Naive thymus-derived CD4-positive, alpha-beta T cell (primary cell): ENCODE data around the gene MACROD2. TPM values are rescaled to one million over a fixed set of nuclear protein-coding genes. Genes with fewer than 3 reads are reported as not detected.

ENCODE experiments used
- ATAC-seq: fragments of 150-1000 bp; cut with Tn5 transposase; 2 replicates; pipeline ENCODE4 v1.10.0; 2021; ENCODE audit warnings: mild to moderate bottlenecking, moderate library complexity
- CTCF ChIA-PET: fragments of 350-600 bp; sonication (Branson Sonifier 250); formaldehyde crosslinking; loops from one replicate; lab custom pipeline; 2021; ENCODE audit warnings: antibody characterized with exemption; lab: Charles Lee
- POLR2A ChIA-PET: fragments of 350-600 bp; sonication (Branson Sonifier 250); formaldehyde crosslinking; loops from one replicate; lab custom pipeline; 2021; ENCODE audit warnings: antibody characterized with exemption, inconsistent platforms; lab: Charles Lee
- DNase-seq, 9 donors: peaks; one replicate each; pipeline versions ENCODE4 v3.0.0 to v3.0.0-alpha.2; 2020 to 2022; ENCODE audit warnings: mixed read lengths in 1 of 9
- H3K27ac ChIP-seq: one replicate; pipeline ENCODE4 v1.7.0; 2013; ENCODE audit warnings: mild to moderate bottlenecking, low read depth, low read length, moderate library complexity
- H3K27me3 ChIP-seq, 2 donors: one replicate each; pipeline ENCODE4 v1.7.0; 2013; ENCODE audit warnings: low read length in 2 of 2, mild to moderate bottlenecking in 2 of 2, moderate library complexity in 2 of 2; ENCODE audit not compliant: control insufficient read depth in 2 of 2, insufficient read depth in 2 of 2
- H3K36me3 ChIP-seq, 3 experiments: 1 replicate in 2 of 3; 2 replicates in 1 of 3; pipeline ENCODE4 v1.7.0; 2013; ENCODE audit warnings: low read length in 3 of 3, mild to moderate bottlenecking in 3 of 3, moderate library complexity in 1 of 3; ENCODE audit not compliant: insufficient read depth in 3 of 3, control insufficient read depth in 2 of 3
- H3K4me1 ChIP-seq, 2 donors: one replicate each; pipeline ENCODE4 v1.7.0; 2013; ENCODE audit warnings: low read length in 2 of 2, mild to moderate bottlenecking in 2 of 2, moderate library complexity in 1 of 2; ENCODE audit not compliant: control insufficient read depth in 2 of 2, insufficient read depth in 2 of 2
- H3K4me3 ChIP-seq: 2 replicates; pipeline ENCODE4 v1.7.0; 2013; ENCODE audit warnings: mild to moderate bottlenecking, low read length
- H3K9me3 ChIP-seq, 3 experiments: 1 replicate in 2 of 3; 2 replicates in 1 of 3; pipeline ENCODE4 v1.7.0; 2013; ENCODE audit warnings: low read length in 3 of 3; ENCODE audit not compliant: control insufficient read depth in 2 of 3
- H3K27ac Mint-ChIP-seq, 9 donors: one replicate each; pipeline ENCODE4 v1.8.0; 2020 to 2022; ENCODE audit warnings: mixed read lengths in 9 of 9, mild to moderate bottlenecking in 8 of 9, moderate library complexity in 5 of 9, inconsistent platforms in 2 of 9
- H3K27me3 Mint-ChIP-seq, 5 donors: one replicate each; pipeline ENCODE4 v1.8.0; 2021 to 2022; ENCODE audit warnings: mixed read lengths in 5 of 5, mild to moderate bottlenecking in 1 of 5
- H3K36me3 Mint-ChIP-seq, 5 donors: one replicate each; pipeline ENCODE4 v1.8.0; 2020 to 2022; ENCODE audit warnings: mixed read lengths in 5 of 5, mild to moderate bottlenecking in 3 of 5, inconsistent platforms in 1 of 5
- H3K4me1 Mint-ChIP-seq, 7 donors: one replicate each; pipeline ENCODE4 v1.8.0; 2020 to 2022; ENCODE audit warnings: mixed read lengths in 7 of 7, mild to moderate bottlenecking in 3 of 7, inconsistent platforms in 1 of 7
- H3K4me3 Mint-ChIP-seq, 10 donors: one replicate each; pipeline ENCODE4 v1.8.0; 2020 to 2022; ENCODE audit warnings: mild to moderate bottlenecking in 10 of 10, mixed read lengths in 10 of 10, moderate library complexity in 6 of 10, inconsistent platforms in 2 of 10
- H3K9me3 Mint-ChIP-seq, 11 donors: one replicate each; pipeline ENCODE4 v1.8.0; 2020 to 2022; ENCODE audit warnings: mixed read lengths in 11 of 11, mild to moderate bottlenecking in 4 of 11, inconsistent platforms in 1 of 11, moderate library complexity in 1 of 11
- intact Hi-C, 2 donors: fragments of 100-400 bp; cut with micrococcal nuclease; formaldehyde crosslinking; loops; one replicate each; pipeline ENCODE4 v1.15.1; 2023
- polyA plus RNA-seq, 2 donors: library from polyadenylated mRNA; unstranded; fragments of 300-500 nt; fragmentation: Illumina TruSeq; gene quantifications; one replicate each; pipeline ENCODE4 v1.2.3, GENCODE V29; 2021
- total RNA-seq, 6 experiments: library from RNA in 5 of 6; stranded (reverse) in 5 of 6; gene quantifications; 1 replicate in 5 of 6; 2 replicates in 1 of 6; pipeline ENCODE4 v1.2.3 and lab custom pipeline; 2021 to 2026

MACROD2 gene
- total and polyA plus RNA-seq, 7 experiments from 2014 or later = 0.27 to 0.86 (median 0.34) TPM; not detected in 4

DNA sequence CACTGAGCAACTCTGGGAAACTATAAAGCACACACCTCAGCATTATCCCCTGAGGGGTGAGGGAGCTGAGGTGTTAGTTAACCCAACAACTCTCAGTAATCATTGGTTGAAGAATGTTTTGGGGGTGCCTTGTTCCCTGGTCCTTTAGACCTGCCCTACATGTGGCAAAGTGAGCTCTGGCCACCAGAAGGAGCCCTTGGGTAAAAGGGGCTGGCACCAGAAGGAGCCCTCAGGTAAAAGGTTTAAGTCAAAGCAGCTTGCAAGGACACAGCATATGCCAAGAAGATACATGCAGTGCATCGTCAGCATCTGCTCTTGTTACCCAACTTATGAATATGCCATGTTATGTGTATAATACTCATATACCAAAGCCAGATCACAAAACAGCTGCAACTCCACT lies 1496.3 kb downstream of the MACROD2 start:
- no peaks in the 10 kb centered on the region for H3K4me1 ChIP-seq
- no peak overlapping the region for H3K27ac ChIP-seq
- H3K4me3 ChIP-seq = no peak overlapping the region
- ChIA-PET CTCF (no interaction called here), POLR2A (no interaction called here)
- H3K27me3 ChIP-seq = no peaks in the 10 kb centered on the region
- H3K4me1 Mint-ChIP-seq = no peaks in the 10 kb centered on the region
- ATAC-seq = no peak
- H3K27ac Mint-ChIP-seq = no peak overlapping the region
- H3K36me3 Mint-ChIP-seq = no peaks in the 10 kb centered on the region
- peaks cover 0 to 4% (median 0%) of the 10 kb centered on the region in 5 donors for H3K27me3 Mint-ChIP-seq
- H3K4me3 Mint-ChIP-seq = no peak overlapping the region
- H3K9me3 Mint-ChIP-seq = peaks cover 0 to 14% (median 7%) of the 10 kb centered on the region in 11 donors
- no peaks in the 10 kb centered on the region for H3K9me3 ChIP-seq
- no peaks in the 10 kb centered on the region for H3K36me3 ChIP-seq
- no peak for DNase-seq
- intact Hi-C loops = no loop called here

DNA sequence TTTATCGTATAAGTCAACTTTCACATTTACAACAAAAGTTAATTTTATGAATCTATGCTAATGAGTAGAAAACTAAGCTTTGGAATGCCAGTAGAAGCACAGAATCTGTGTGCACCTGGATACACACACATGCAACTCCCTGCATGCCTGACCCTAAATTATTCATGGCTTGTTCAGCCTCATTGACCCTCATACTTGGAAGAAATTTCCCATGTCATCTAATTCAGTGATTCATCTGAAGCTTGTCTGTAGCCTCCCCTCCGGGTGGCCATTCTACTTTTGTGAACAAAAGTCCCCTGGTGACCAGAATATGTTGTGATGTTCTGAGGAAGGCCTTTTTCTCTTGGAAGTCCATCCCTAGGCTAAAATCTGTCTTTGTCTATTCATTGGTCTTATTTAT lies 1499.5 kb downstream of the MACROD2 start:
- ATAC-seq = no peak
- H3K9me3 ChIP-seq = no peaks in the 10 kb centered on the region
- H3K36me3 Mint-ChIP-seq = no peaks in the 10 kb centered on the region
- H3K27ac Mint-ChIP-seq = no peak overlapping the region
- POLR2A ChIA-PET = no interaction called here
- DNase-seq = no peak
- H3K4me3 ChIP-seq = no peak overlapping the region
- H3K36me3 ChIP-seq = no peaks in the 10 kb centered on the region
- CTCF ChIA-PET = no interaction called here
- no peak overlapping the region for H3K4me3 Mint-ChIP-seq
- no peaks in the 10 kb centered on the region for H3K4me1 ChIP-seq
- H3K9me3 Mint-ChIP-seq = peaks cover 3 to 22% (median 7%) of the 10 kb centered on the region in 11 donors
- intact Hi-C loops = no loop called here
- no peaks in the 10 kb centered on the region for H3K4me1 Mint-ChIP-seq
- peaks cover 0 to 4% (median 0%) of the 10 kb centered on the region in 5 donors for H3K27me3 Mint-ChIP-seq
- H3K27ac ChIP-seq = no peak overlapping the region
- H3K27me3 ChIP-seq = no peaks in the 10 kb centered on the region

DNA sequence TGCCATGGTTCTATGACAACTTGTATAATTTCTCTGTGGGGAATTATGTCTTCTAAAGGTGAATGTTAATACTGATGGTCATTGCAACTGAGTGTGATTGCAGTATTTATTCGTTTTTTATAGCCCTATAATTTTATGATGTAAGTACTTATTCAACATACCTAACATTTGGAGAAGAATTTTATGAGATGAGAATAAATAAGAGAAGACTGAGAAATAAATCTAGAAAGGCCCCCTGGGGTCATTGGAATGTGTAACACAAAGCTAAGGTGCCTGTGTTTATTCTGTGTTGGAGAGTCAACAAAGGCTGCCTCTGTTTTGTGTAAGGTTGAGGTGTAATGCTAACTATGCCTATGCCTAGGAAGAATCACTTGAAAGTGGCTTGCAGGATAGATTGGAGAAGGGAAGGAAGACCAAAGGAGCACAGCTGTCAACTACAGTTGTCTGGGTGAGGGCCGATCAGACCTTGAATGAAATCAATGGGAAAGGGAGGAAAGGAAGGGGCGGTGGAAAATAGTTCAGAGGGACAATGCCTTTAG lies 1501.3 kb downstream of the MACROD2 start:
- ATAC-seq = no peak

DNA sequence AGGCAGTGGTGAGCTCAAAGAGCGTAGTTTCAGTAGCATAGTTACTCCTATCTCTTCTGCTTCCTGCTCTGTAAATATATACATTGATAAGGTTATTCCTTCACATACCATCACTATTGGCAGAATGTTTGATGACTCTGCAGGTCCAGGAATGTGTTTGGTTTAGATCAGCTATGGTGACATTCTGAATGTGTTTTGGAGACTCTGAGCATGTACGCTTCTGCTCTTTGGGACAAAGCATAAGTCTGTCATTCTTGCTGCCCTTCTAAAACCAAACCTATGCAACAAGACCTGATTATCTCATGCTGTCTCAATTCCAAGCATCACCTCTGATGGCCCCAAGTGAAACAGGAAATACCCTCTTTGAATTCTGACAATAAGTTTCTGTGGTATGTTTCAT lies 1503.6 kb downstream of the MACROD2 start:
- peaks cover 2 to 30% (median 10%) of the 10 kb centered on the region in 11 donors for H3K9me3 Mint-ChIP-seq
- no peak overlapping the region for H3K4me3 Mint-ChIP-seq
- no peaks in the 10 kb centered on the region for H3K27me3 Mint-ChIP-seq
- Histone ChIP-seq H3K27me3 (no peaks in the 10 kb centered on the region), H3K4me1 (no peaks in the 10 kb centered on the region), H3K36me3 (no peaks in the 10 kb centered on the region), H3K9me3 (no peaks in the 10 kb centered on the region), H3K27ac (no peak overlapping the region), H3K4me3 (no peak overlapping the region)
- no peaks in the 10 kb centered on the region for H3K36me3 Mint-ChIP-seq
- no peak overlapping the region for H3K27ac Mint-ChIP-seq
- intact Hi-C loops = no loop called here
- no peaks in the 10 kb centered on the region for H3K4me1 Mint-ChIP-seq
- ChIA-PET CTCF (no interaction called here), POLR2A (no interaction called here)
- no peak for ATAC-seq
- no peak for DNase-seq

More for the DNA sequence above, 1501.3 kb downstream of the MACROD2 start:
- no peak overlapping the region for H3K4me3 Mint-ChIP-seq
- DNase-seq = no peak
- ChIA-PET POLR2A (no interaction called here), CTCF (no interaction called here)
- no peaks in the 10 kb centered on the region for H3K36me3 Mint-ChIP-seq
- H3K9me3 ChIP-seq = no peaks in the 10 kb centered on the region
- H3K4me3 ChIP-seq = no peak overlapping the region
- H3K27ac Mint-ChIP-seq = no peak overlapping the region
- H3K9me3 Mint-ChIP-seq = peaks cover 2 to 17% (median 7%) of the 10 kb centered on the region in 11 donors
- no peaks in the 10 kb centered on the region for H3K36me3 ChIP-seq
- intact Hi-C loops = no loop called here
- no peak overlapping the region for H3K27ac ChIP-seq
- no peaks in the 10 kb centered on the region for H3K4me1 Mint-ChIP-seq
- peaks cover 0 to 4% (median 0%) of the 10 kb centered on the region in 5 donors for H3K27me3 Mint-ChIP-seq
- no peaks in the 10 kb centered on the region for H3K4me1 ChIP-seq
- H3K27me3 ChIP-seq = no peaks in the 10 kb centered on the region

DNA sequence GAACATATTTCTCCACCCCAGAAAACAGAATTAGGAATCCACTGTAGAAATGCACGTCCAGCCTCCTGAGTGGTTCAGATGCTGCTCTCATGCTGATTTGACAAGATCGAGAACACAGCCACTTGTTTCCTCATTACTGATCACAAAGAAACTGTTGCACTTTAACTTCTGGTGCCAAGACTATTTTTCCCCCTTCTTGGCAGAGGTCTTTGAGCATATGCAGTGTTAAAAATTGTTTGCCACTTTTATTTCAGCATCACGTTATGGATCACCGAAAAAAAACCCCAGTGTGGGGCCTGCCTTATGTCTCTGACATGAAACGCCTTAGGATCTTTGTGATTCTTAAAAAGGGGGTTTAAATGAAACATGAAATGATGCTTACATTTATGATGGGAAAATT lies 1511.0 kb downstream of the MACROD2 start:
- no peaks in the 10 kb centered on the region for H3K36me3 Mint-ChIP-seq
- ChIA-PET CTCF (no interaction called here), POLR2A (no interaction called here)
- H3K4me3 ChIP-seq = no peak overlapping the region
- H3K27me3 Mint-ChIP-seq = no peaks in the 10 kb centered on the region
- H3K4me1 Mint-ChIP-seq = no peaks in the 10 kb centered on the region
- H3K27me3 ChIP-seq = no peaks in the 10 kb centered on the region
- DNase-seq = no peak
- no peaks in the 10 kb centered on the region for H3K36me3 ChIP-seq
- H3K9me3 Mint-ChIP-seq = peaks cover 0 to 14% (median 6%) of the 10 kb centered on the region in 11 donors
- H3K4me3 Mint-ChIP-seq = no peak overlapping the region
- intact Hi-C loops = no loop called here
- no peak for ATAC-seq
- H3K9me3 ChIP-seq = peaks cover 0 to 3% (median 0%) of the 10 kb centered on the region in 3 experiments
- H3K27ac Mint-ChIP-seq = no peak overlapping the region
- no peaks in the 10 kb centered on the region for H3K4me1 ChIP-seq
- H3K27ac ChIP-seq = no peak overlapping the region

DNA sequence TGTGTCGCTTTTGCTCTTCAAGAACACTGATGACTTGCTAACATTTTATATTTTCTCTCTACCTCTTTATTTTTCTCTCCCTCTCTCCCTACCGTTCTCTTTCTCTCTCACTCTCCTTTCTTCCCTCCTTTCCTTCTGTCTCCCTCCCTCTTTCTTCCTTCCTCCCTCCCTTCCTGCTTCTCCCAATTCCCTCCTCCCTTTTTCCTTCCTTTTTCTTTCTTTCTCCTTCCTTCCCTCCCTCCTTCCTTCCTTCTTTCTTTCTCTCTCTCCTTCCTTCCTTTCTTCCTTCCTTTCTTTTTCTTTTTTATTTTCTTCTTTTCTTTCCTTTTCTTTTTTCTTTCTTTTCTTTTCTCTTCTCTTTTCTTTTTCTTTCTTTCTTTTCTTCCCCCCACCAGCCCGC lies 1511.8 kb downstream of the MACROD2 start:
- Histone ChIP-seq H3K36me3 (no peaks in the 10 kb centered on the region), H3K4me1 (no peaks in the 10 kb centered on the region), H3K9me3 (peaks cover 0 to 3% (median 0%) of the 10 kb centered on the region in 3 experiments), H3K27me3 (no peaks in the 10 kb centered on the region), H3K27ac (no peak overlapping the region), H3K4me3 (no peak overlapping the region)
- Mint-ChIP-seq H3K36me3 (no peaks in the 10 kb centered on the region), H3K4me3 (no peak overlapping the region), H3K27ac (no peak overlapping the region), H3K4me1 (no peaks in the 10 kb centered on the region), H3K27me3 (no peaks in the 10 kb centered on the region), H3K9me3 (peaks cover 0 to 13% (median 5%) of the 10 kb centered on the region in 11 donors)
- POLR2A ChIA-PET = no interaction called here
- CTCF ChIA-PET = no interaction called here
- no peak for ATAC-seq
- intact Hi-C loops = no loop called here
- DNase-seq = no peak

DNA sequence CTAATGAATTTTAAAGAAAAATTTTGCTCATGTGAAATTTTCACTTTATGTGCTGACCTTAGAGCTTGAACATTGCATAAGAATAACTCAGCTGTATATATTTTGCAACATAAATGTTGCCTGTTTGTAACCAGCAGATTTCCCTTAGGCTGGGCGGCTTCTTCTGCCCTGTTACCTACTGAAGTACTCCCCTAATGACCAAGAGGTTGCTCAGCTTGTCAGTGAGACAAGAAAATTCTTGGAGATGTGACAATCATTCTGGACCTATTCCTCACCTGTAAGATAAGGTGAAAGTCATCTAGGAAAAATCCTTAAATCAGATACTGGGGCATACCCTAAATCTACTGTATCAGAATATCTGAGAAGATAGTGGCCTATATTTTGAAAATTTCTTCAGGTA lies 1516.2 kb downstream of the MACROD2 start:
- Histone ChIP-seq H3K4me3 (no peak overlapping the region), H3K36me3 (no peaks in the 10 kb centered on the region), H3K9me3 (peaks cover 0 to 3% (median 0%) of the 10 kb centered on the region in 3 experiments), H3K27me3 (no peaks in the 10 kb centered on the region), H3K4me1 (no peaks in the 10 kb centered on the region), H3K27ac (no peak overlapping the region)
- ATAC-seq (no peak), DNase-seq (no peak)
- no peak overlapping the region for H3K27ac Mint-ChIP-seq
- POLR2A ChIA-PET = no interaction called here
- no peaks in the 10 kb centered on the region for H3K27me3 Mint-ChIP-seq
- H3K9me3 Mint-ChIP-seq = peaks cover 0 to 10% (median 0%) of the 10 kb centered on the region in 11 donors
- CTCF ChIA-PET = interaction anchor here (0.7 kb wide), 1 partner anchor 48 kb away, joined by 3 read pairs; no protein-coding TSS in a partner anchor
- intact Hi-C loops = no loop called here
- no peak overlapping the region for H3K4me3 Mint-ChIP-seq
- H3K4me1 Mint-ChIP-seq = no peaks in the 10 kb centered on the region
- H3K36me3 Mint-ChIP-seq = no peaks in the 10 kb centered on the region
